ENCODE measurements around the gene ZNF491.
"Not testable (repeated sequence)": the region's sequence is repeated elsewhere in the genome, so short reads cannot be mapped to it uniquely, and the experiment has no call there.

Gene ZNF491

DNA sequence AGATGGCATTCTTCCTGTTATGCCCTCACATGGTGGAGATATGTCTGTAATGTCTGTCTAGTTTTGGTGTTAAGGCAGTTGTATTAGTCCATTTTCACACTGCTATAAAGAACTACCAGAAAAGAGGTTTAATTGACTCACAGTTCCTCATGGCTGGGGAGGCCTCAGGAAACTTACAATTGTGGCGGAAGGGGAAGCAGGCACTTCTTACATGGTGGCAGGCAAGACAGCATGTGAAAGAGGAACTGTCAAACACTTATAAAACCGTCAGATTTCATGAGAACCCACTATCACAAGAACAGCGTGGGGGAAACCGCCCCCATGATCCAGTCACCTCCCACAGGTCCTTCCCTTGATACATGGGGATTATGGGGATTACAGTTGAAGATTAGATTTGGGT lies 28.3 kb upstream of the ZNF491 start:
- TF ChIP-seq, protein P1, sequence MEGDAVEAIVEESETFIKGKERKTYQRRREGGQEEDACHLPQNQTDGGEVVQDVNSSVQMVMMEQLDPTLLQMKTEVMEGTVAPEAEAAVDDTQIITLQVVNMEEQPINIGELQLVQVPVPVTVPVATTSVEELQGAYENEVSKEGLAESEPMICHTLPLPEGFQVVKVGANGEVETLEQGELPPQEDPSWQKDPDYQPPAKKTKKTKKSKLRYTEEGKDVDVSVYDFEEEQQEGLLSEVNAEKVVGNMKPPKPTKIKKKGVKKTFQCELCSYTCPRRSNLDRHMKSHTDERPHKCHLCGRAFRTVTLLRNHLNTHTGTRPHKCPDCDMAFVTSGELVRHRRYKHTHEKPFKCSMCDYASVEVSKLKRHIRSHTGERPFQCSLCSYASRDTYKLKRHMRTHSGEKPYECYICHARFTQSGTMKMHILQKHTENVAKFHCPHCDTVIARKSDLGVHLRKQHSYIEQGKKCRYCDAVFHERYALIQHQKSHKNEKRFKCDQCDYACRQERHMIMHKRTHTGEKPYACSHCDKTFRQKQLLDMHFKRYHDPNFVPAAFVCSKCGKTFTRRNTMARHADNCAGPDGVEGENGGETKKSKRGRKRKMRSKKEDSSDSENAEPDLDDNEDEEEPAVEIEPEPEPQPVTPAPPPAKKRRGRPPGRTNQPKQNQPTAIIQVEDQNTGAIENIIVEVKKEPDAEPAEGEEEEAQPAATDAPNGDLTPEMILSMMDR (IDR thresholded peaks at IDR 0.05; ENCODE audit: low read depth, low read length, missing control alignments), result no peak
- H3K36me3 ChIP-seq (replicated peaks), result no peaks in the 10 kb centered on the region
- no peak for DNase-seq
- in situ Hi-C loops (cut with HindIII; ENCODE audit: low pct_ligation_motif_present, low sequenced_read_pairs), result no loop called here
- no peak overlapping the region for H3K27ac ChIP-seq
- H3K4me3 ChIP-seq (ENCODE audit: low read depth, low read length), result no peak overlapping the region
- no peaks in the 10 kb centered on the region for H3K27me3 ChIP-seq (replicated peaks)

DNA sequence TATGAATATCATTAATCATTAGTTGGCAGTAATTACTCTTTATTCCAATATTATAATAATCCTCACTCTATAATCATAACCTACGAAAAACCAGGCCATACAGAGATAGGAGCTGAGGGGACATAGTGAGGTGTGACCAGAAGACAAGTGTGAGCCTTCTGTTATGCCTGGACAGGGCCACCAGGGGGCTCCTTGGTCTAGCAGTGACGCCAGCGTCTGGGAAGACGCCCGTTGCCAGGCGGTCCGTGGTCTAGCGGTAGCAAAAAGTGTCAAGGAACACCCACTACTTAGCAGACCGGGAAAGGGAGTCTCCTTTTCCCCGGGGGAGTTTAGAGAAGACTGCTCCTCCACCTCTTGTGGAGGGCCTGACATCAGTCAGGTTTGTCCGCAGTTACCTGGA lies 26.8 kb upstream of the ZNF491 start:
- in situ Hi-C loops (cut with HindIII; ENCODE audit: low pct_ligation_motif_present, low sequenced_read_pairs); H3K27me3 ChIP-seq (replicated peaks); DNase-seq; H3K27ac ChIP-seq; H3K36me3 ChIP-seq (replicated peaks); H3K4me3 ChIP-seq (ENCODE audit: low read depth, low read length): not testable (repeated sequence)
- TF ChIP-seq, protein P1 (IDR thresholded peaks at IDR 0.05; ENCODE audit: low read depth, low read length, missing control alignments), result peak; percentile 14

DNA sequence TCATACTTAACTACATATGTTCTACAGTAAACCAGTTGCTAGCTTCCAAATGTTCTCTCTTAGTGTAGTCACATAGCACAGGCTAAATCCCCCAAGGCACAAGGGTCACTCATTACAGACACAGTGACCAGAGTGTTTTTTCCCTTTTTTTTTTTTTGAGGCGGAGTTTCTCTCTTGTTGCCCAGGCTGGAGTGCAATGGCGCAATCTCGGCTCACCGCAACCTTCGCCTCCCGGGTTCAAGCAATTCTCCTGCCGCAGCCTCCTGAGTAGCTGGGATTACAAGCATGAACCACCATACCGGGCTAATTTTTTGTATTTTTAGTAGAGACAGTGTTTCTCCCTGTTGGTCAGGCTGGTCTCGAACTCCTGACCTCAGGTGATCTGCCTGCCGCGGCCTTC lies 21.7 kb upstream of the ZNF491 start:
- H3K27me3 ChIP-seq (replicated peaks); H3K27ac ChIP-seq; DNase-seq; in situ Hi-C loops (cut with HindIII; ENCODE audit: low pct_ligation_motif_present, low sequenced_read_pairs); H3K4me3 ChIP-seq (ENCODE audit: low read depth, low read length): not testable (repeated sequence)
- H3K36me3 ChIP-seq (replicated peaks), result peaks cover 30% of the 10 kb centered on the region

DNA sequence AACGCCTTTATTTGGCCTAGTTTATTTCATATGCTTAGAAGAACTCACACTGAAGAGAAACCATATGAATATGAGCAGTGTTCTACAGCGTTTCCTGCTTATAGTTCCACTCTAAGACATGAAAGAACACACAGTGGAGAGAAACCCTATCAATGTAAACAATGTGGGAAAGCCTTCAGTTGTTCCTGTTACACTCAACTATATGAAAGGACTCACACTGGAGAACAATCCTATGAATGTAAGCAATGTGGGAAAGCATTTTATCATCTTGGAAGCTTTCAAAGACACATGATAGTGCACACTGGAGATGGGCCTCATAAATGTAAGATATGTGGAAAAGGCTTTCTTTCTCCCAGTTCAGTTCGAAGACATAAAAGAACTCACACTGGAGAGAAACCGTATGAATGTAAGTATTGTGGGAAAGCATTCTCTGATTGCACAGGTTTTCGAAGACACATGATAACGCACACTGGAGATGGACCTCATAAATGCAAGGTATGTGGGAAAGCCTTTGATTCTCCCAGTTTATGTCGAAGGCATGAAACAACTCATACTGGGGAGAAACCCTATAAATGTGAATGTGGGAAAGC lies 17.8 kb upstream of the ZNF491 start:
- no peak overlapping the region for H3K4me3 ChIP-seq (ENCODE audit: low read depth, low read length)
- H3K27ac ChIP-seq, result no peak overlapping the region
- peaks cover 30% of the 10 kb centered on the region for H3K36me3 ChIP-seq (replicated peaks)
- in situ Hi-C loops (cut with HindIII; ENCODE audit: low pct_ligation_motif_present, low sequenced_read_pairs), result no loop called here
- no peaks in the 10 kb centered on the region for H3K27me3 ChIP-seq (replicated peaks)
- TF ChIP-seq, protein P1 (IDR thresholded peaks at IDR 0.05; ENCODE audit: low read depth, low read length, missing control alignments), result no peak
- no peak for DNase-seq

DNA sequence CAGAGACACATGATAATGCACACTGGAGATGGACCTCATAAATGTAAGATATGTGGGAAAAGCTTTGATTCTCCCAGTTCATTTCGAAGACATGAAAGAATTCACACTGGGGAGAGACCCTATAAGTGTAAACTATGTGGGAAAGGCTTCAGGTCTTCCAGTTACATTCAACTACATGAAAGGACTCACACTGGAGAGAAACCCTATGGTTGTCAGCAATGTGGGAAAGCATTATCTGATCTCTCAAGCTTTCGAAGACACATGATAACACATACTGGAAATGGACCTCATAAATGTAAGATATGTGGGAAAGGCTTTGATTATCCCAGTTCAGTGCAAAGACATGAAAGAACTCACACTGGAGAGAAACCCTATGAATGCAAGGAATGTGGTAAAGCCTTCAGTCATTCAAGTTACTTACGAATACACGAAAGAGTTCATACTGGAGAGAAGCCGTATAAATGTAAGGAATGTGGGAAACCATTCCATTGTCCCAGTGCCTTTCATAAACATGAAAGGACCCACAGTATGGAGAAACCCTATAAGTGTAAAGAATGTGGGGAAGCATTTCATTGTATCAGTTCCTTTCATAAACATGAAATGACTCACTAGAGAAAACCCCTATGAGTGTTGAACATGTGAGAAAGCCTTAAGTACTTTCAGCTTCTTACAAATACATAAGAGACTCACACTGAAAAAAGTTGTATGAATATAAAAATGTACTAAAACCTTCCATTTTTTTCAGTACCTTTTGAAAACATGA lies 16.8 kb upstream of the ZNF491 start:
- H3K4me3 ChIP-seq (ENCODE audit: low read depth, low read length), result no peak overlapping the region
- TF ChIP-seq, protein P1 (IDR thresholded peaks at IDR 0.05; ENCODE audit: low read depth, low read length, missing control alignments), result no peak
- H3K27me3 ChIP-seq (replicated peaks), result no peaks in the 10 kb centered on the region
- H3K27ac ChIP-seq, result no peak overlapping the region
- DNase-seq, result no peak
- peaks cover 30% of the 10 kb centered on the region for H3K36me3 ChIP-seq (replicated peaks)
- in situ Hi-C loops (cut with HindIII; ENCODE audit: low pct_ligation_motif_present, low sequenced_read_pairs), result no loop called here

DNA sequence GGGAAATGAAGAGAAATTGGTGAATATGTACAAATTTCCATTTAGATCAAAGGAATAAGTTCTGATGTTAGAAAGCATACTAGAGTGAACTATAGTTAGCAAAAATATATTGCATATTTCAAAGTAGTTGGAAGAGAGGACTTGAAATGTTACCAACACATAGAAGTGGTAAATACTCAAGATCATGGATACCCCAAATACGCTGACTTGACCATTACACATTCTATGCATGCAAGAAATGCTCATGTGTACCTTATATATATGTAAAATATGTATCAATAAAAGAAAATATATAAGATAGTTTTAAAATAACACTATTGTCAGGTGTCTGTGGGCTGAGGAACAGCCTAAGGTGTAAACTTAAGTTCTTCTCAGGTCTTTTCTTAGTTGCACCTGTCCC lies 14.6 kb upstream of the ZNF491 start:
- TF ChIP-seq, protein P1 (IDR thresholded peaks at IDR 0.05; ENCODE audit: low read depth, low read length, missing control alignments), result no peak
- H3K4me3 ChIP-seq (ENCODE audit: low read depth, low read length), result no peak overlapping the region
- in situ Hi-C loops (cut with HindIII; ENCODE audit: low pct_ligation_motif_present, low sequenced_read_pairs), result no loop called here
- peaks cover 21% of the 10 kb centered on the region for H3K36me3 ChIP-seq (replicated peaks)
- no peak overlapping the region for H3K27ac ChIP-seq
- DNase-seq, result no peak
- no peaks in the 10 kb centered on the region for H3K27me3 ChIP-seq (replicated peaks)
